Left colon (tissue), 2 donors: Measurements from ENCODE around the gene SLCO4A1. TPM values are rescaled to one million over a fixed set of nuclear protein-coding genes. Genes with fewer than 3 reads are reported as not detected.
A peak's percentile ranks its signal among the peaks of the same experiment; 100 is the strongest.
"Not testable (repeated sequence)": the region's sequence is repeated elsewhere in the genome, so short reads cannot be mapped to it uniquely, and the experiment has no call there.

ENCODE experiments used
- ATAC-seq: fragments of 200-7000 bp; cut with Tn5 transposase; one replicate; pipeline ENCODE4 v1.9.1; 2020; ENCODE audit warnings: mild to moderate bottlenecking, moderate library complexity
- DNase-seq, 2 donors: peaks; one replicate each; pipeline ENCODE4 v3.0.0-alpha.2; 2020
- intact Hi-C, 2 donors: fragments of 100-400 bp; cut with DNase I in 1 of 2; cut with micrococcal nuclease in 1 of 2; formaldehyde crosslinking; loops; one replicate each; pipeline versions ENCODE4 v1.11.2 to v1.14.0; 2022; cut with DNase I, micrococcal nuclease
- total RNA-seq, 2 donors: library from RNA; stranded (reverse); fragmentation: NEBNext Ultra II Directional; extraction: Animal tissue kit (Norgen Biotek cat#: 25700); gene quantifications; one replicate each; pipeline ENCODE4 v1.2.1, GENCODE V29; 2021
- donor health status: DM: no; HTN: no; CAD: no.
- donor health status: DM: yes; HTN: yes; CAD: no.

The SLCO4A1 gene
- total RNA-seq, 2 donors from 2014 or later, result 15.0 to 22.2 TPM

- no peak for DNase-seq
- ATAC-seq, result no peak
- intact Hi-C loops, result no loop called here
Measured at GRCh38 chr20:62618611-62619529, 23.4 kb upstream of the SLCO4A1 start.

DNA sequence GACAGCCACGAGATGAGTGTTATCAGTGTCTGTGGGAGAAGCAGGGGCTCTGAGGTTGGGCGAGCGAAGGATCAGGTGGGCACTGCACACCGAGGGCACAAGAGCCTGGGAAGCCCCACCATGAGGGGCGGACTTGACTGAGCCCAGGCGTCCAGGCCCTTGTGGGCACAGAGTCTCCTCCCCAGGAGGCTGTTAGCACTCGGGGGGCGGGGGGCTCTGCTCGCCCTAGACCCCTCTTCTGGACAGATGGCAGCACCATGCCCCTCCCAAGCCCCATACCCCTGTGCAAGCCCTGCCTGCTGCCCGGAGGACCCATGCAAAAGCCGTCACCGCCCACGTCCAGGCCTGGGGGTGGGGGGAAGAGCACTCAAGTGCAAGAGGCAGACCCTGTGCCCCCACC is 21.7 kb upstream of the SLCO4A1 start:
- no peak for ATAC-seq
- no peak for DNase-seq
- intact Hi-C loops, result no loop called here

GRCh38 chr20:62621251-62622110 is 20.8 kb upstream of the SLCO4A1 start:
- ATAC-seq (no peak), DNase-seq (no peak)
- intact Hi-C loops, result no loop called here

GRCh38 chr20:62622178-62622876 is 20.0 kb upstream of the SLCO4A1 start:
- no peak for DNase-seq
- intact Hi-C loops, result no loop called here
- ATAC-seq, result no peak

- DNase-seq (no peak), ATAC-seq (peak; percentile 17)
- intact Hi-C loops, result no loop called here
Measured at GRCh38 chr20:62622877-62623487, 19.3 kb upstream of the SLCO4A1 start.

GRCh38 chr20:62623488-62624324 is 18.6 kb upstream of the SLCO4A1 start:
- ATAC-seq (peak; percentile 91), DNase-seq (peak; percentile 97)
- intact Hi-C loops, result no loop called here

- ATAC-seq (peak; percentile 59), DNase-seq (peak; percentile 66 to 75)
- intact Hi-C loops, result no loop called here
Measured at GRCh38 chr20:62624325-62624690, 18.0 kb upstream of the SLCO4A1 start.

DNA sequence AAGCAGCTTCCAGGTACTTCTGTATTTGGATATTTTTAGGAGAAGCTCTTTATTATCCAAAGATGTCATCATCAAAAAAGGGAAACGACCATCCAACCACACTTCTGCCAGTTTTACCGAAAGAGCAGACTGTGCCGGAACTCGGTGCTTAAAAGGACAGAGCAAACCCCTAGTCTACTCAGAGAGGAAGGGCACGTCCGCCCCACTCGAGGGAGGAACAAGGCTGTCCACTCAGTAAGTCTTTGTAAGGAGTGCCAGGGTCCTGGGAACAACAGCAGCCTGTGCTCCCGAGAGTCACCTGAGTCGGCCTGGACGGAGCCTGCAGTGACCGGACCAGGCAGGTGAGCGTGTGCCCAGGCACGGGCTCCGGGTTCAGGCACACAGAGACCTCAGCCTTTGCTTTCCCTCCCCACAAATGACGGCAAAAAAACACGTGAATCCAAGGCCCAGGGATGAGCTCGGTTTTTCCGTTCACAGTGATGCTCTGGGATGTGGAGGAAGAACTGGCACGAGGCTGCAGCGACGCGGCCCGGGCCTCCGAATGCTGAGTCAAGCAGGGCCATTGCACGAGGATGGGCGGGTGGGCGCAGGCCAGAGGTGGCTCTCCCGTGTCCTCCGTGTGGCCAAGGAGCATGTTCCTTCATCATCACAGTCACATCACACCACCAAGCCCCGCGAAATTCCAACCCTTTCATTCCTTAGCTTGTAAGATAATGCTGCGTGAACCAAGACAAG is 17.4 kb upstream of the SLCO4A1 start:
- intact Hi-C loops, result no loop called here
- no peak for DNase-seq
- no peak for ATAC-seq

- intact Hi-C loops, result no loop called here
- ATAC-seq (no peak), DNase-seq (no peak)
Measured at GRCh38 chr20:62625516-62625915, 16.8 kb upstream of the SLCO4A1 start.

- no peak for DNase-seq
- intact Hi-C loops, result no loop called here
- no peak for ATAC-seq
Measured at GRCh38 chr20:62625921-62626547, 16.3 kb upstream of the SLCO4A1 start.

- DNase-seq, ATAC-seq, intact Hi-C loops: not testable (repeated sequence)
Measured at GRCh38 chr20:62627425-62627824, 14.9 kb upstream of the SLCO4A1 start.

- DNase-seq (no peak), ATAC-seq (no peak)
- intact Hi-C loops, result no loop called here
Measured at GRCh38 chr20:62627901-62628612, 14.2 kb upstream of the SLCO4A1 start.

DNA sequence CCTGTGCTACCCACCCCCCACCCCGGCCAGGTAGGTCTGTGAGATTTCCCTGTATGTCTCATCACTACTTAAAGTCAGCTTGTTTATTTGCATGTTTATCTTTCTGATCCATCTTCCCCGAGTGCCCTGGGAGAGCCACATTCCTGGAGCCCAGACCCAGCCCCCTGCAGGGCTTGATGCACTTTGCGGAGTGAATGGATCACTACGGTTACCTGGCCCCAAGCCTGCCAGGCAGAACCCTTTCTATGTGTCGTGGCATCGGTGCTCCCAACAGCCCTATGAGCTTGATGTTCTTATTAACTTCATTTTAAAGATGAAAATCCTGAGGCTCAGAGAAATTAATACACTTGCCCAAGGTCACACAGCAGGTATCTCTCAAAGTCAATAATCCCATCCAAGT is 13.6 kb upstream of the SLCO4A1 start:
- intact Hi-C loops, result no loop called here
- ATAC-seq, result no peak
- no peak for DNase-seq

- ATAC-seq (no peak), DNase-seq (no peak)
- intact Hi-C loops, result no loop called here
Measured at GRCh38 chr20:62629864-62630470, 12.3 kb upstream of the SLCO4A1 start.

DNA sequence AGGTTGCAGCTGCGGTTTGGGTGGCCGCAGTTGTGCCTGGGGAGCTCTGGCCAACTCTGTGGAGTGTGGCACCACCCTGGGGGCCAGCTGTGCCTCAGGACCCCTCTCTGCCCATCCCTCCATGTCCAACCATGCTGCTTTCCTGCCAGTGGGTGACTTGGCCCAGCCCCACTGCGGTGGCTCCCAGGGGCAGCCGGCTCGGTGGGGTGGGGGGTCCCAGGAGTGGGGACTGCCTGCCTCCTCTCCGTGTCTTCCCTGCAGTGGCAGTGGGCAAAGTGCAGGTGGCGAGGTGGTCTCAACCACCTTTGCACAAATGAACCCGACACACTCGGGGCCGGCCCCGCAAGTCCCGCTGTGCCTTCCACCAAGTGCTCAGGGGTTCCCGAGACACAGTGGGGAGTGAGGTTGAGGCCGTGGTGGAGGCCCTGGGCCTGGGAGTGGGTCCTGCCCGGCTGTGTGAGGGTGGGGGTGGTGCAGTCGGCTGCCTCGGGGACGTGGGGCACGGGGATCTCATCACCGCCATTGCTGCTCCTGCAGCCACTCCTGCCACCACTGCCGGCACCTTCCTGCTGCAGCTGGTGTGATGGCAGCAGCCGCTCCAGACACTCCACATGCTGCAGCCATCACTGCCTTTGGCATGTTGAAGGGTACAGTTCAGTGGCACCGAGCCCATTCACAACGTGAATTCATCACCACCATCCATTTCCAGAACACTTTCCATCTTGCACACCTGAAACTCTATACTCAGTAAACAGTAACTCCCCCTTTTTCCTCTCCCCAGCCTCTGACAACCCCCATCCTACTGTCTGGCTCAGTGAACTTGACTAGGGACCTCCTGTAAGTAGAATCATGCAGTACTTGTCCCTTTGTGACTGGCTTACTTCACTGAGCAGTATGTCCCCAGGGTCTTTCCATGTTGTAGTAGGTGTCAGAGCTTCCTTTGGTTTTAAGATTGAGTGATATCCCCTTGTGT is 10.7 kb upstream of the SLCO4A1 start:
- DNase-seq (no peak), ATAC-seq (no peak)

More for the DNA sequence above, 10.7 kb upstream of the SLCO4A1 start:
- intact Hi-C loops, result no loop called here
